Measurements from ENCODE around the gene KRTAP19-1.

DNA sequence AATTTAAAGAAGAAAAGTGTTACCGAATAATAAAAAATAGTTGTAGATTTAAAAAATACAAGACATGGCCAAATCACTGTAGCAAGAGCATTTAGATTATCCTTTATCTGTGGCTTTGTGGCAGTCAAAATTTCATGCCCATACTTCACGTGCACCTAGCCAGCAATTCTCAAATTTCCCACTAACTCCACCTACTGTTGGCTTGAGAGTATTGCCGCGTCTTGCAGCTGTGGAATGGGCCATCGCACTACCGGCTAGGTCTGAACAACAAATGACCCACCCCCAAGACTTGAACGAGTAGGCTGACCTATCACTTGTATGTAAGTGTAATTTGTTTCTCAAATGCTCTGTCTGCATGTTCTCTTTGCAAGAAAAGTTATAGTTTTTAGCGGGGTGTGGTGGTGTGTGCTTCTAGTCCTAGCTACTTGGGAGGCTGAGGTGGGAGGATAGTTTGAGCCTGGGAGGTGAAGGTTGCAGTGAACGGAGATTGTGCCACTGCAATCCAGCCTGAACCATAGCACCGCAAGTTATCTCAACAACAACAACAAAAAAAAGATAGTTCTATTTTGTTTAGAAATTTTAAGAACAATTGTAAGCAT lies 46.0 kb downstream of the KRTAP19-1 start:
- TF ChIP-seq, protein P1, sequence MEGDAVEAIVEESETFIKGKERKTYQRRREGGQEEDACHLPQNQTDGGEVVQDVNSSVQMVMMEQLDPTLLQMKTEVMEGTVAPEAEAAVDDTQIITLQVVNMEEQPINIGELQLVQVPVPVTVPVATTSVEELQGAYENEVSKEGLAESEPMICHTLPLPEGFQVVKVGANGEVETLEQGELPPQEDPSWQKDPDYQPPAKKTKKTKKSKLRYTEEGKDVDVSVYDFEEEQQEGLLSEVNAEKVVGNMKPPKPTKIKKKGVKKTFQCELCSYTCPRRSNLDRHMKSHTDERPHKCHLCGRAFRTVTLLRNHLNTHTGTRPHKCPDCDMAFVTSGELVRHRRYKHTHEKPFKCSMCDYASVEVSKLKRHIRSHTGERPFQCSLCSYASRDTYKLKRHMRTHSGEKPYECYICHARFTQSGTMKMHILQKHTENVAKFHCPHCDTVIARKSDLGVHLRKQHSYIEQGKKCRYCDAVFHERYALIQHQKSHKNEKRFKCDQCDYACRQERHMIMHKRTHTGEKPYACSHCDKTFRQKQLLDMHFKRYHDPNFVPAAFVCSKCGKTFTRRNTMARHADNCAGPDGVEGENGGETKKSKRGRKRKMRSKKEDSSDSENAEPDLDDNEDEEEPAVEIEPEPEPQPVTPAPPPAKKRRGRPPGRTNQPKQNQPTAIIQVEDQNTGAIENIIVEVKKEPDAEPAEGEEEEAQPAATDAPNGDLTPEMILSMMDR (IDR thresholded peaks at IDR 0.05; ENCODE audit: insufficient read depth, low read length, poor library complexity, severe bottlenecking): peak; percentile 49
- no peak for TF ChIP-seq EZH2phosphoT487 (conservative IDR thresholded peaks at IDR 0.05; ENCODE audit: low read length)

Data from SU-DHL-6 (cell line).